Measurements from ENCODE around the gene KRTDAP. TPM values are rescaled to one million over a fixed set of nuclear protein-coding genes. Genes with fewer than 3 reads are reported as not detected.

KRTDAP gene
- total RNA-seq, 1 donor from 2014 or later = not detected

GRCh38 chr19:35509018-35509652, 18.9 kb upstream of the KRTDAP start:
- Mint-ChIP-seq H3K9me3 (no peaks in the 10 kb centered on the region), H3K27me3 (peaks cover 50% of the 10 kb centered on the region), H3K4me1 (peaks cover 17% of the 10 kb centered on the region), H3K27ac (no peak overlapping the region), H3K4me3 (peak overlapping the region; percentile 73), H3K36me3 (ENCODE audit: low read depth) (no peaks in the 10 kb centered on the region)
- no peak for DNase-seq
- peak; percentile 53 for ATAC-seq (ENCODE audit: low read depth)
- TF ChIP-seq CTCF (IDR thresholded peaks at IDR 0.05) = no peak
- POLR2A ChIA-PET = interaction anchor here (0.6 kb wide), 1 partner anchor 1068 kb away, joined by 3 read pairs; no protein-coding TSS in a partner anchor
- CTCF ChIA-PET = interaction anchor here (1.5 to 2.0 kb wide), 4 partner anchors 11 to 83 kb away, joined by 4 to 22 read pairs (median 8); no protein-coding TSS in a partner anchor
- intact Hi-C loops (cut with micrococcal nuclease) = no loop called here

- Mint-ChIP-seq H3K27me3 (peaks cover 50% of the 10 kb centered on the region), H3K4me1 (peaks cover 17% of the 10 kb centered on the region), H3K4me3 (no peak overlapping the region), H3K27ac (no peak overlapping the region), H3K9me3 (no peaks in the 10 kb centered on the region), H3K36me3 (ENCODE audit: low read depth) (no peaks in the 10 kb centered on the region)
- intact Hi-C loops (cut with micrococcal nuclease) = no loop called here
- ATAC-seq (ENCODE audit: low read depth) (no peak), DNase-seq (no peak)
- CTCF ChIA-PET = interaction anchor here (0.9 kb wide), 1 partner anchor 13 kb away, joined by 3 read pairs; no protein-coding TSS in a partner anchor
- POLR2A ChIA-PET = no interaction called here
- no peak for TF ChIP-seq CTCF (IDR thresholded peaks at IDR 0.05)
These were observed 17.9 kb upstream of the KRTDAP start for GRCh38 chr19:35508129-35508528.

- Mint-ChIP-seq H3K9me3 (no peaks in the 10 kb centered on the region), H3K27me3 (peaks cover 49% of the 10 kb centered on the region), H3K27ac (no peak overlapping the region), H3K4me3 (no peak overlapping the region), H3K4me1 (peaks cover 17% of the 10 kb centered on the region), H3K36me3 (ENCODE audit: low read depth) (no peaks in the 10 kb centered on the region)
- no peak for DNase-seq
- ATAC-seq (ENCODE audit: low read depth) = no peak
- intact Hi-C loops (cut with micrococcal nuclease) = no loop called here
- POLR2A ChIA-PET = no interaction called here
- no peak for TF ChIP-seq CTCF (IDR thresholded peaks at IDR 0.05)
- CTCF ChIA-PET = interaction anchor here (0.9 kb wide), 1 partner anchor 13 kb away, joined by 3 read pairs; no protein-coding TSS in a partner anchor
These were observed 17.3 kb upstream of the KRTDAP start for GRCh38 chr19:35507561-35507960.

GRCh38 chr19:35506011-35506410, 15.7 kb upstream of the KRTDAP start:
- H3K27me3 Mint-ChIP-seq = peaks cover 45% of the 10 kb centered on the region
- no peak overlapping the region for H3K27ac Mint-ChIP-seq
- DNase-seq (no peak), ATAC-seq (ENCODE audit: low read depth) (no peak)
- peaks cover 17% of the 10 kb centered on the region for H3K4me1 Mint-ChIP-seq
- POLR2A ChIA-PET = no interaction called here
- TF ChIP-seq CTCF (IDR thresholded peaks at IDR 0.05) = no peak
- intact Hi-C loops (cut with micrococcal nuclease) = no loop called here
- no peaks in the 10 kb centered on the region for H3K36me3 Mint-ChIP-seq (ENCODE audit: low read depth)
- no peak overlapping the region for H3K4me3 Mint-ChIP-seq
- H3K9me3 Mint-ChIP-seq = no peaks in the 10 kb centered on the region
- CTCF ChIA-PET = interaction anchor here (1.0 kb wide), 1 partner anchor 11 kb away, joined by 3 read pairs; no protein-coding TSS in a partner anchor

- no peaks in the 10 kb centered on the region for H3K36me3 Mint-ChIP-seq (ENCODE audit: low read depth)
- POLR2A ChIA-PET = interaction anchor here (0.6 kb wide), 1 partner anchor 71 kb away, joined by 17 read pairs; no protein-coding TSS in a partner anchor
- no peak overlapping the region for H3K4me3 Mint-ChIP-seq
- TF ChIP-seq CTCF (IDR thresholded peaks at IDR 0.05) = no peak
- intact Hi-C loops (cut with micrococcal nuclease) = no loop called here
- no peaks in the 10 kb centered on the region for H3K4me1 Mint-ChIP-seq
- H3K27ac Mint-ChIP-seq = no peak overlapping the region
- ATAC-seq (ENCODE audit: low read depth) (no peak), DNase-seq (no peak)
- H3K9me3 Mint-ChIP-seq = no peaks in the 10 kb centered on the region
- H3K27me3 Mint-ChIP-seq = peaks cover 35% of the 10 kb centered on the region
- CTCF ChIA-PET = no interaction called here
These were observed 12.5 kb upstream of the KRTDAP start for GRCh38 chr19:35502751-35503150.

Measured in activated B cell treated with CpG ODN at 0.5 μM for 24 hours (primary cell).